GM21825 (cell line): ENCODE data around the gene UGT1A9.
A peak's percentile ranks its signal among the peaks of the same experiment; 100 is the strongest.
"Not testable (repeated sequence)": the region's sequence is repeated elsewhere in the genome, so short reads cannot be mapped to it uniquely, and the experiment has no call there.

Experiments
- ATAC-seq: cut with Tn5 transposase; IDR thresholded peaks from one replicate; pipeline ENCODE4 v1.9.1; 2021; ENCODE audit warnings: mild to moderate bottlenecking, moderate library complexity; ENCODE audit not compliant: unreplicated experiment

UGT1A9 gene

GRCh38 chr2:233708942-233709341, 37.2 kb downstream of the UGT1A9 start:
- ATAC-seq: no peak

GRCh38 chr2:233711312-233712008, 39.8 kb downstream of the UGT1A9 start:
- ATAC-seq: peak; percentile 58

DNA sequence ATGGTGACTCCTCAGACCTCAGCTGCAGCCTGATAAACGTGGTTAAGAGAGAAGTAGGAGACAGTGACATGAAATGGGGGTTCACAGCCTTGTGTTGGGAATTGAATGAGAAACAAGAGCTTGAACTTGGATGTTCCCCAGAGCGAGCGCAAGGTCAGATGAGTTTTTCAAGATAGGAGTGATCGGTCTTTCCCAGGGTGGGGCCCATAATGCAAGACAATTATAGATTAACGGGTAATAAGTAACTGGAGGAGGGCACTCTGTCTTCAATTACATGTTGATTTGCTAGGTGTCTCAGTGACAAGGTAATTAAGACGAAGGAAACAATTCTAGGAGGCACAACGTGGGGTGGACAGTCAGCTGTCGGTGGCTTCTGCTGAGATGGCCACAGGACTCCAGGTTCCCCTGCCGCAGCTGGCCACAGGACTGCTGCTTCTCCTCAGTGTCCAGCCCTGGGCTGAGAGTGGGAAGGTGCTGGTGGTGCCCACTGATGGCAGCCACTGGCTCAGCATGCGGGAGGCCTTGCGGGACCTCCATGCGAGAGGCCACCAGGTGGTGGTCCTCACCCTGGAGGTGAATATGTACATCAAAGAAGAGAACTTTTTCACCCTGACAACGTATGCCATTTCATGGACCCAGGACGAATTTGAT, 41.0 kb downstream of the UGT1A9 start, which contains the start of gene UGT1A5:
Gene UGT1A5 (plus strand): TSS at position 297 of the 651 bp plus-strand sequence. CDS start 85 bp downstream, at position 382.
- no peak for ATAC-seq

- ATAC-seq: no peak
Measured at GRCh38 chr2:233713262-233713615, 41.5 kb downstream of the UGT1A9 start.

- ATAC-seq: no peak
Measured at GRCh38 chr2:233714121-233714520, 42.4 kb downstream of the UGT1A9 start.

DNA sequence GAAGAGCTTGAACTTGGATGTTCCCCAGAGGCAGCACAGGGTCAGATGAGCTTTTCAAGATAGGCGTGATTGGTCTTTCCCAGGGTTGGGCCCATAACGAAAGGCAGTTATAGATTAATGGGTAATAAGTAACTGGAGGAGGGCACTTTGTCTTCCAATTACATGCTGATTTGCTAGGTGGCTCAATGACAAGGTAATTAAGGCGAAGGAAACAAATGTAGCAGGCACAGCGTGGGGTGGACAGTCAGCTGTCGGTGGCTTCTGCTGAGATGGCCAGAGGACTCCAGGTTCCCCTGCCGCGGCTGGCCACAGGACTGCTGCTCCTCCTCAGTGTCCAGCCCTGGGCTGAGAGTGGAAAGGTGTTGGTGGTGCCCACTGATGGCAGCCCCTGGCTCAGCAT, 46.9 kb downstream of the UGT1A9 start, which contains the start of gene UGT1A4:
Gene UGT1A4 (plus strand): TSS at position 185 of the 400 bp plus-strand sequence. CDS start 85 bp downstream, at position 270.
- no peak for ATAC-seq

DNA sequence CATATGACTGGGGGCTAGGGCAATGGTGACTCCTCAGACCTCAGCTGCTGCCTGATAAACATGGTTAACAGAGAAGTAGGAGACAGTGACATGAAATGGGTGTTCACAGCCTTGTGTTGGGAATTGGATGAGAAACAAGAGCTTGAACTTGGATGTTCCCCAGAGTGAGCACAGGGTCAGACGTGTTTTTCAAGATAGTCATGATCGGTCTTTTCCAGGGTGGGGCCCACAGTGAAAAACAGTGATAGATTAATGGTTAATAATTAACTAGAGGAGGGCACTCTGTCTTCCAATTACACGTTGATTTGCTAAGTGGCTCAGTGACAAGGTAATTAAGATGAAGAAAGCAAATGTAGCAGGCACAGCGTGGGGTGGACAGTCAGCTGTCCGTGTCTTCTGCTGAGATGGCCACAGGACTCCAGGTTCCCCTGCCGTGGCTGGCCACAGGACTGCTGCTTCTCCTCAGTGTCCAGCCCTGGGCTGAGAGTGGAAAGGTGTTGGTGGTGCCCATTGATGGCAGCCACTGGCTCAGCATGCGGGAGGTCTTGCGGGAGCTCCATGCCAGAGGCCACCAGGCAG, 57.1 kb downstream of the UGT1A9 start, which contains the start of gene UGT1A3:
Gene UGT1A3 (plus strand): TSS at position 320 of the 579 bp plus-strand sequence. CDS start 85 bp downstream, at position 405.
- no peak for ATAC-seq

DNA sequence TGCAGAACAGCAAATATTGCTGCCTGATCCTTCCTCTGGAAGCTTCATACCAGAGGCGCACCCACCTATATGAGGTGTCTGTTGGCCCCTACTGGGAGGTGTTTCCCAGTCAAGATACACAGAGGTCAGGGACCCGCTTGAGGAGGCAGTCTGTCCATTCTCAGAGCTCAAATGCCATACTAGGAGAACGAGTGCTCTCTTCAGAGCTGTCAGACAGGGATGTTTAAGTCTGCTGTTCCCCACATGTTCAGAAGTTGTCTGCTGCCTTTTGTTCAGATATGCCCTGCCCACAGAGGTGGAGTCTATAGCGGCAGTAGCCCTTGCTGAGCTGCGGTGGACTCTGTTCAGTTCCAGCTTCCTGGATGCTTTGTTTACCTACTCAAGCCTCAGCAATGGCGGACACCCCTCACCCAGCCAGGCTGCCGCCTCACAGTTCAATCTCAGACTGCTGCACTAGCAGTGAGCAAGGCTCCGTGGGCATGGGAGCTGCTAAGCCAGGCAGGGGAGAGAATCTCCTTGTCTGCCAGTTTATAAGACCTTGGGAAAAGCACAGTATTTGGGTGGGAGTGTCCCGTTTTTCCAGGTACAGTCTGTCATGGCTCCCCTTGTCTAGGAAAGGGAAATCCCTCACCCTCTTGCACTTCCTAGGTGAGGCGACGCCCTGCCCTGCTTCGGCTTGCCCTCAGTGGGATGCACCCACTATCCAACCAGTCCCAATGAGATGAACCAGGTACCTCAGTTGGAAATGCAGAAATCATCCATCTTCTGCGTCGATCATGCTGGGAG, 65.4 kb downstream of the UGT1A9 start:
- ATAC-seq: not testable (repeated sequence)

- ATAC-seq: no peak
Measured at GRCh38 chr2:233740870-233741269, 69.2 kb downstream of the UGT1A9 start.

- no peak for ATAC-seq
Measured at GRCh38 chr2:233743464-233744259, 72.0 kb downstream of the UGT1A9 start.

- no peak for ATAC-seq
Measured at GRCh38 chr2:233745073-233745755, 73.5 kb downstream of the UGT1A9 start.

- not testable (repeated sequence) for ATAC-seq
Measured at GRCh38 chr2:233745838-233746237, 74.1 kb downstream of the UGT1A9 start.

DNA sequence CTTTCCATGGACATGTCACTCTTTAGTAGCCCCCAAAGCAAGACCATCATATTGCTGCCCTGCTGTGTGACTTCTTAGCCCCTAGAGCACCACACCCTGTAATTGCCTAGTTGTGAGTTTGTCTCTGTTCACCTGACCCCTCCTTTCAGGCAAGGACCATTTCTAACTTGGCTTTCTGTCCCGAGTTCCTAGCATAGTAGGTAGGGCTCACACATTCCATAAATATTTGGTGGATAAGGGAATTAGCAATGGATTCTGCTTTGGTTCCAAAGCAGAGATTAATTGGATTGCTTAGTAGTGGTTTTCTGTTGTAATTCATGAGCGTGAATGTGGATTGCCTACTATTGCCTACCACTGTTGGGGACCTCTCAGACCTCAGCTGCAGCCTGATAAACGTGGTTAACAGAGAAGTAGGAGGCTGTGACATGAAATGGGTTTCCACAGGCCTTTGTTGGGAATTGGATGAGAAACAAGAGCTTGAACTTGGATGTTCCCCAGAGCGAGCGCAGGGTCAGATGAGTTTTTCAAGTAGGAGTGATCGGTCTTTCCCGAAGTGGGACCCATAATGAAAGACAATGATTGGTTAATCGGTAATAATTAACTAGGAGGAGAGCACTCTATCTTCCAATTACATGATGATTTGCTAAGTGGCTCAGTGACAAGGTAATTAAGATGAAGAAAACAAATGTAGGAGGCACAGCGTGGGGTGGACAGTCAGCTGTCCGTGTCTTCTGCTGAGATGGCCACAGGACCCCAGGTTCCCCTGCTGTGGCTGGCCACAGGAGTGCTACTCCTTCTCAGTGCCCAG, 75.0 kb downstream of the UGT1A9 start:
- ATAC-seq: no peak

DNA sequence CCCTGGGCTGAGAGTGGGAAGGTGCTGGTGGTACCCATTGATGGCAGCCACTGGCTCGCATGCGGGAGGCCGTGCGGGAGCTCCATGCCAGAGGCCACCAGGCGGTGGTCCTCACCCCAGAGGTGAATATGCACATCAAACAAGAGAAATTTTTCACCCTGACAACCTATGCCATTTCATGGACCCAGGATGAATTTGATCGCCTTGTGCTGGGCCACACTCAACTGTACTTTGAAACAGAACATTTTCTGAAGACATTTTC, 75.5 kb downstream of the UGT1A9 start:
- no peak for ATAC-seq

DNA sequence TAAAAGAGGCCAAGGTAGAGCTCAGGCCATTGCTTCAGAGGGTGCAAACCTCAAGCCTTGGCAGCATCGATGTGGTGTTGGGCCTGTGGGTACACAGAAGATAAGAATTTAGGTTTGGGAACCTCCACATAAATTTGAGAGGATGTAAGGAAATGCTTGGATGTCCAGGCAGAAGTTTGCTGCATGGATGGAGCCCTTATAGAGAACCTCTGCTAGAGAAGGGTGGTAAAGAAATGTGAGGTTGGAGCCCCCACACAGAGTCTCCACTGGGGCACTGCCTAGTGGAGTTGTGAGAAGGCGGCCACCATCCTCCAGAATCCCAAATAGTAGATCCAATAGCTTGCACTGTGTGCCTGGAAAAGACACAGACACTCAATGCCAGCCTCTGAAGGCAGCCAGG, 79.0 kb downstream of the UGT1A9 start:
- not testable (repeated sequence) for ATAC-seq

- not testable (repeated sequence) for ATAC-seq
Measured at GRCh38 chr2:233751212-233752009, 79.7 kb downstream of the UGT1A9 start.

DNA sequence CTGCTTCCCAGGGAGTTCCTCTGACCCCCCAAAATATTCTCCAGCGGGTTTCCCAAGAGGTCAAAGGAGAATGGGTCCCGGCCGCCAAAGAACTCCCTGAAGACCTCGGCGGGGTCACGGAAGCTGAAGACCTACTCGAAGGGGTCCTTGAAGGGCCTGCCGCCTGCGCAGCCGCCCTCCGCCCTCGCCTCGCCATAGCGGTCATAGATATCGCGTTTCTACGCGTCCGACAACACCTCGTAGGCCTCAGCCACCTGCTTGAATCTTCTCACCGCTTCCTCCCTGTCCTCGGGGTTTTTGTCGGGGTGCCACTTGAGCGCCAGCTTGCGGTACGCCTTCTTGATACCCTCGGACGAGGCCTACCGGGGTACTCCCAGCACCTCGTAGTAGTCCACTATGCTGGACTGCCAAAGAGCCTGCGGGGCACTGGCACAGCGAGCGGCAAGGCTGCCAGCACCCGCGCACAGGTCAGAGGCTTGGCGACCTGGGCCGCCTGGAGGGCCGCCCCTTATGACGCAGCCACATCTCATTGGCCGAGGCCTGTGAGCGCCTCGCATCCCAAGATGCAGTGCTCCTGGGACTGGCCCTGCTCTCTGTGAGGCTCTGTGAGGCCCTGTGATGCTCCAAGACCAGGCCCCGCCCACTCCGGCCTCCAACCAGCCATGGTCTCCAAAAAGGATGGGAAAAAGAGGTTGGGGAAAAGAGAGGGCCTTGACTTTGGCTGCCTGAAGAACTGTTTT, 83.3 kb downstream of the UGT1A9 start:
- ATAC-seq: no peak
